ENCODE results near the gene ADGRV1. TPM values are rescaled to one million over a fixed set of nuclear protein-coding genes. Genes with fewer than 3 reads are reported as not detected.

ADGRV1 gene
- total RNA-seq, 1 experiment from 2014 or later: 64.8 TPM

- no peak overlapping the region for H4K8ac ChIP-seq (replicated peaks; ENCODE audit: insufficient read length, low read depth, low read length)
- H2BK12ac ChIP-seq (ENCODE audit: insufficient read length, low read depth, low read length): peak overlapping the region; percentile 75
- no peak overlapping the region for H2BK15ac ChIP-seq (ENCODE audit: low read depth, low read length)
- no peak overlapping the region for H2AFZ ChIP-seq (ENCODE audit: low read length)
- 0 out of 7 replicates have a peak, but pooled peaks cover 0 to 3% (median 0%) of the 10 kb centered on the region in 3 experiments for H3K36me3 Mint-ChIP-seq (ENCODE audit: insufficient read depth in 1 of 3, low read depth in 3 of 3)
- no peak overlapping the region for H2BK5ac ChIP-seq (ENCODE audit: insufficient read length, low read length)
- no peak overlapping the region for H2AK5ac ChIP-seq (ENCODE audit: insufficient read length, low read length)
- H3K18ac ChIP-seq (ENCODE audit: insufficient read length, low read depth, low read length): no peak overlapping the region
- no peak overlapping the region for H3K9ac ChIP-seq (ENCODE audit: extremely low read depth, insufficient read length, low read length)
- H3K4me1 Mint-ChIP-seq: peaks cover 50 to 61% of the 10 kb centered on the region in 2 experiments
- H2BK120ac ChIP-seq (ENCODE audit: low read depth, low read length, poor library complexity, severe bottlenecking): no peak overlapping the region
- DNase-seq: no peak
- peak overlapping the region; percentile 84 to 98 (median 96); a peak in 6 of 7 replicates for H3K27ac Mint-ChIP-seq
- no CpG with 5 or more reads among the region's 3 CpGs for WGBS (ENCODE audit: extremely low coverage, insufficient read length, low lambda C conversion rate)
- H3K14ac ChIP-seq (ENCODE audit: insufficient read depth, low read length): no peak overlapping the region
- no peak overlapping the region for H3K4ac ChIP-seq (ENCODE audit: low read depth, low read length)
- peak overlapping the region; percentile 75 for H3K27ac ChIP-seq (ENCODE audit: insufficient read length, low read depth, low read length)
- H3K56ac ChIP-seq (ENCODE audit: insufficient read length, low read depth, low read length): no peak overlapping the region
- no peaks in the 10 kb centered on the region for H3K27me3 ChIP-seq (ENCODE audit: insufficient read depth, low read length)
- H3K79me2 ChIP-seq (ENCODE audit: insufficient read depth, low read length): no peaks in the 10 kb centered on the region
- no peaks in the 10 kb centered on the region for H3K9me3 Mint-ChIP-seq
- no peaks in the 10 kb centered on the region for H3K9me3 ChIP-seq (ENCODE audit: control insufficient read depth, low read depth, low read length)
- H3K4me2 ChIP-seq (ENCODE audit: insufficient read depth, insufficient read length, low read length): no peak overlapping the region
- peaks cover 10% of the 10 kb centered on the region; the same call in 1 of the 2 replicates for H3K4me1 ChIP-seq (ENCODE audit: insufficient read depth, low read length)
- no peak overlapping the region for H3T11ph ChIP-seq (ENCODE audit: low read length)
- no peaks in the 10 kb centered on the region for H3K27me3 Mint-ChIP-seq (ENCODE audit: low read depth)
- TF ChIP-seq CTCF (conservative IDR thresholded peaks at IDR 0.05): no peak
- no peak overlapping the region for H3K4me3 Mint-ChIP-seq
- H3K23ac ChIP-seq (ENCODE audit: insufficient read length, low read depth, low read length): no peak overlapping the region
- H3K79me1 ChIP-seq (ENCODE audit: insufficient read depth, low read depth, low read length, poor library complexity, severe bottlenecking): no peaks in the 10 kb centered on the region
- H4K91ac ChIP-seq (ENCODE audit: insufficient read length, low read depth, low read length): no peak overlapping the region
- H4K5ac ChIP-seq (ENCODE audit: insufficient read length, low read depth, low read length): no peak overlapping the region
- no peak overlapping the region for H2BK20ac ChIP-seq (ENCODE audit: low read depth, low read length, poor library complexity, severe bottlenecking)
- H3K23me2 ChIP-seq (ENCODE audit: insufficient read length, low read depth, low read length, poor library complexity, severe bottlenecking): no peaks in the 10 kb centered on the region
- H4K20me1 ChIP-seq (ENCODE audit: control insufficient read depth, insufficient read depth, insufficient read length): peaks cover 2% of the 10 kb centered on the region
Observed at GRCh38 chr5:91095313-91095712, 536.7 kb downstream of the ADGRV1 start.

All from H9 (cell line).